Measurements from ENCODE around the gene RAB24.
"Not testable (repeated sequence)": the region's sequence is repeated elsewhere in the genome, so short reads cannot be mapped to it uniquely, and the experiment has no call there.

The RAB24 gene

GRCh38 chr5:177310332-177310731, 6.8 kb upstream of the RAB24 start:
- H3K4me3 ChIP-seq (ENCODE audit: low read depth, low read length), result peak overlapping the region; percentile 66
- TF ChIP-seq, protein P1, sequence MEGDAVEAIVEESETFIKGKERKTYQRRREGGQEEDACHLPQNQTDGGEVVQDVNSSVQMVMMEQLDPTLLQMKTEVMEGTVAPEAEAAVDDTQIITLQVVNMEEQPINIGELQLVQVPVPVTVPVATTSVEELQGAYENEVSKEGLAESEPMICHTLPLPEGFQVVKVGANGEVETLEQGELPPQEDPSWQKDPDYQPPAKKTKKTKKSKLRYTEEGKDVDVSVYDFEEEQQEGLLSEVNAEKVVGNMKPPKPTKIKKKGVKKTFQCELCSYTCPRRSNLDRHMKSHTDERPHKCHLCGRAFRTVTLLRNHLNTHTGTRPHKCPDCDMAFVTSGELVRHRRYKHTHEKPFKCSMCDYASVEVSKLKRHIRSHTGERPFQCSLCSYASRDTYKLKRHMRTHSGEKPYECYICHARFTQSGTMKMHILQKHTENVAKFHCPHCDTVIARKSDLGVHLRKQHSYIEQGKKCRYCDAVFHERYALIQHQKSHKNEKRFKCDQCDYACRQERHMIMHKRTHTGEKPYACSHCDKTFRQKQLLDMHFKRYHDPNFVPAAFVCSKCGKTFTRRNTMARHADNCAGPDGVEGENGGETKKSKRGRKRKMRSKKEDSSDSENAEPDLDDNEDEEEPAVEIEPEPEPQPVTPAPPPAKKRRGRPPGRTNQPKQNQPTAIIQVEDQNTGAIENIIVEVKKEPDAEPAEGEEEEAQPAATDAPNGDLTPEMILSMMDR (IDR thresholded peaks at IDR 0.05; ENCODE audit: borderline replicate concordance, insufficient read depth, low read depth, low read length), result no peak

DNA sequence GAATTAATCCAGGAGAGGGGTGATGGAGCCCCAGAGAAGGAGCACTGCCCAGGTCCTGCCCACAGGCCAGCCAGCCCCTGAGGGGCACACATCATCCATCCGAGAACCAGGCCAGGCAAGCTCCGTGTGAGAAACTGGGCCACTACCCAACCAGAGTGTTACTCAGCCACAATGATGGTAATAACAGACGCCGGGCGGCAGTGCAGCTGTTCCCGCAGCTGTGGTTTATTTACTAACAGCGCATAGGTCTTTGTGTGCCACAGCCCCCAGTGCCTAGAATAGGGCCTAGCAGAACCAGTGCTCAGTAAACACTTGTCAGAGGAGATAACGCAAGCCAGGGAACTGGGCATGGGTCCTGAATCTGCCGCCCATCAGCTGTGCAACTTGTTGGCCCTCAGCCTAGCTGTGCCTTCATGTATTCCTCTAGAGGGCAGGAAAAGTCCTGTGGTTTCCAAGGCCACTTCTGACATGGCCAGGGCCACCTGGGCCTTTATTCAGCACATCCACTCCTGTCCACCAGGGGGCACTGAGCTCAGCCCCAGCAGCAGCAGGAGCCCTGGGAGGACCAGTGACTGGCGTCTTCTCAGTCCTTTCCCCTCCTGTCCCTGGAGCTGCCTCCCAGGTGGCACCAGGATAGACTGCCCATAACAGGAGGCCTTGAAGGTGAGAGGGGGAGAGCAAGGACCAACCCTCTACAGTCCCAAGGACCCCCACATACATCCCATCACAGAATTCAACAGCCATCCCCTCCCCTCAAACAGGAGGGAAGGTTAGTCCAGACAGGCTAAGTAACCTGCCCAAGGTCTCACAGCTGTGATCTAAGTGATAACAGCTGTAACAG, 6.1 kb upstream of the RAB24 start:
- no peak overlapping the region for H3K4me3 ChIP-seq (ENCODE audit: low read depth, low read length)

GRCh38 chr5:177308740-177309139, 5.2 kb upstream of the RAB24 start:
- TF ChIP-seq, protein P1 (IDR thresholded peaks at IDR 0.05; ENCODE audit: borderline replicate concordance, insufficient read depth, low read depth, low read length), result no peak
- no peak overlapping the region for H3K4me3 ChIP-seq (ENCODE audit: low read depth, low read length)

More for the DNA sequence above, 6.1 kb upstream of the RAB24 start:
- TF ChIP-seq, protein P1 (IDR thresholded peaks at IDR 0.05; ENCODE audit: borderline replicate concordance, insufficient read depth, low read depth, low read length), result peak; percentile 94

DNA sequence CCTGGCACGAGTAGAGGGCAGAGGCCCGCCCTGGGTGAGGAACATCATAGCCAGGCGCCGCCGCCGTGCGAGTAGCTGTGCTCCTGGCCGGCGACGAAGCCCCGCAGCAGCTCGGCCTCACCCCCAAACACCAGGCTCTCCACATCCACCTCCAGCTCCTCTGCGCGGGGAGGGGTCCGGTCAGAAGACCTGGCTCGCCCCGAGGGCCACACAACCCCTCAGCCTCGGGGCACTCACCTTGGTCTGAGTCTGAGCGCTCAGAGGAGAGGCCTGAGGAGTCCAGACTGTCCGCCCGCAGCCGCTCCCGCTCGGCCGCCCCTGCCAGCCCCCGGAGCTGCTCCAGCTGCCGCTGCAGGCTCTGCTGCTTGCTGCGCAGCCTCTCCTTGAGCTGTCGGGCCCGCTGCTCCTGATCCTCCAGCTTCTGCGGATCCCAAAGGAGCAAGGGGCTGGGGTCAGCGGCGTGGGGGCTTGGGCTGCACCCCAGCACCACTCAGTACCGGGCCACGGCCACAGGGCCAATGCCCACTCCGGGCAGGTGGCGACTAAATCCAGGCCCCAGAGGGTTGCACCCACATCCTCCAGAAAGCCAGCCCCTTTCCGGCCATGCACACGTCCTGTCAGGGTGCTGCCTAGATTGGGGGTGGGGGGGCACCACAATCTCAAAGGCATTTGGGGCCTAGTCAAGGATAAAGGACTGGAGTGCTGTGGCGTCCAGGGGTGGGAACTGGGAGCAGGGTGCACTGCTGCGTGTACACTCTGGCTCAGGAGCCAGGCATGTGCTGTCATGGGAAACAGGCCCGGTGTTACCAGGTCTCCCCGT, 4.2 kb upstream of the RAB24 start:
- H3K4me3 ChIP-seq (ENCODE audit: low read depth, low read length), result peak overlapping the region; percentile 22
- TF ChIP-seq, protein P1 (IDR thresholded peaks at IDR 0.05; ENCODE audit: borderline replicate concordance, insufficient read depth, low read depth, low read length), result no peak

DNA sequence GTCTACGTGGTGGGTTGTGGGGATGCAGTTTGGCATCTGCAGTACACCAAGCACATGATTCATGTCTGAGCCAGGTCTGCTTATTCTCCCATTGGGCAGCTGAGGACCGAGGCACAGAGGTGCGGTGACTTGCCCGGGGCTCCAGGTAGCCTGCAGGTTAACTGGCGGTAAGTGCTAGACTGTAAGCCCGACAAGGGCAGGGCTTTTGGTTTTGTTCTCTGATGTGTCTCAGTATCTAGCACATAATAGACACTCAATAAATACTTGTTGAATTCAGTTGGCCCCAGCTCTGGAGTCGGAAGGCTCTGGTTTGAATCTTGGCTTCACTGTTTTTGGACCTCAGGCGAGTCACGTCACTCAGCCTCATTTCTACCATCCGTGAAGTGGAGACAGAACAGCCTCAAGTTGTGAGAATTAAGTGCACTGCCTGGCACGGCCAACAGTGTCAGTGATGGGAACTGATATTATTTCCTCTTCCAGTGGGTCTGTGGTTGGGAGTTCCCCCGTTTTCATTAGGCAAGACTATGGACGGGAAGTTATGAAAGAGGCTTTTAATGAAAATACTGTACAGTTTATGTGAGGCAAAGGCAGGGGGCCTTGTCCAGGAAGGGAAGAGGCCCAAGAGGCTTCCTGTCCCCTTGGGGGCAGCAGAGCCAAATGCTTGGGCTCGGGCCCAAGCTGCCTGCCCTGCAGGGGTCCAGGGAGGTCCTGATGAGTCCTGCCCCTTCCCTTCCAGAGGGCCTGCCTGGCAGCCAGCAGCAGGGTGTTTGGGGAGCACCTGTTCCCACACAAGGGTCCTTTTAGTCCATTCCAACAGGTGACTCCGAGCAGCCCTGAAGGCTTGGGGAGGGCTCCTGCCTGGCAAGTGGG, 3.4 kb upstream of the RAB24 start:
- TF ChIP-seq, protein P1 (IDR thresholded peaks at IDR 0.05; ENCODE audit: borderline replicate concordance, insufficient read depth, low read depth, low read length), result no peak
- peak overlapping the region; percentile 22 for H3K4me3 ChIP-seq (ENCODE audit: low read depth, low read length)

- not testable (repeated sequence) for H3K4me3 ChIP-seq (ENCODE audit: low read depth, low read length)
Observed at GRCh38 chr5:177306103-177306640, 2.7 kb upstream of the RAB24 start.

Data from GM12875 (cell line).